GM13977 (cell line): Measurements from ENCODE around the gene VIPR2.

Experiments used
- DNase-seq: peaks from one replicate; pipeline ENCODE4 v3.0.0; 2012; ENCODE audit warnings: low spot score
- in situ Hi-C: fragments of 300-500 bp; cut with MboI; formaldehyde crosslinking; loops from one replicate; pipeline ENCODE4 v1.12.0; 2022; ENCODE audit warnings: low sequenced_read_pairs, low pct_unique_long_range_greater_than_20kb, mixed read lengths, inconsistent platforms; ENCODE audit not compliant: unreplicated experiment
- TF ChIP-seq, protein P1 (sequence below): IDR thresholded peaks from 2 replicates; pipeline ENCODE4 v1.5.1; 2012; ENCODE audit warnings: mild to moderate bottlenecking, control low read depth; ENCODE audit not compliant: insufficient read depth; ENCODE audit errors: extremely low read depth, missing control alignments

The VIPR2 gene

GRCh38 chr7:159094919-159095915, 49.5 kb downstream of the VIPR2 start:
- DNase-seq = no peak
- in situ Hi-C loops = no loop called here
- TF ChIP-seq, protein P1, sequence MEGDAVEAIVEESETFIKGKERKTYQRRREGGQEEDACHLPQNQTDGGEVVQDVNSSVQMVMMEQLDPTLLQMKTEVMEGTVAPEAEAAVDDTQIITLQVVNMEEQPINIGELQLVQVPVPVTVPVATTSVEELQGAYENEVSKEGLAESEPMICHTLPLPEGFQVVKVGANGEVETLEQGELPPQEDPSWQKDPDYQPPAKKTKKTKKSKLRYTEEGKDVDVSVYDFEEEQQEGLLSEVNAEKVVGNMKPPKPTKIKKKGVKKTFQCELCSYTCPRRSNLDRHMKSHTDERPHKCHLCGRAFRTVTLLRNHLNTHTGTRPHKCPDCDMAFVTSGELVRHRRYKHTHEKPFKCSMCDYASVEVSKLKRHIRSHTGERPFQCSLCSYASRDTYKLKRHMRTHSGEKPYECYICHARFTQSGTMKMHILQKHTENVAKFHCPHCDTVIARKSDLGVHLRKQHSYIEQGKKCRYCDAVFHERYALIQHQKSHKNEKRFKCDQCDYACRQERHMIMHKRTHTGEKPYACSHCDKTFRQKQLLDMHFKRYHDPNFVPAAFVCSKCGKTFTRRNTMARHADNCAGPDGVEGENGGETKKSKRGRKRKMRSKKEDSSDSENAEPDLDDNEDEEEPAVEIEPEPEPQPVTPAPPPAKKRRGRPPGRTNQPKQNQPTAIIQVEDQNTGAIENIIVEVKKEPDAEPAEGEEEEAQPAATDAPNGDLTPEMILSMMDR = no peak

DNA sequence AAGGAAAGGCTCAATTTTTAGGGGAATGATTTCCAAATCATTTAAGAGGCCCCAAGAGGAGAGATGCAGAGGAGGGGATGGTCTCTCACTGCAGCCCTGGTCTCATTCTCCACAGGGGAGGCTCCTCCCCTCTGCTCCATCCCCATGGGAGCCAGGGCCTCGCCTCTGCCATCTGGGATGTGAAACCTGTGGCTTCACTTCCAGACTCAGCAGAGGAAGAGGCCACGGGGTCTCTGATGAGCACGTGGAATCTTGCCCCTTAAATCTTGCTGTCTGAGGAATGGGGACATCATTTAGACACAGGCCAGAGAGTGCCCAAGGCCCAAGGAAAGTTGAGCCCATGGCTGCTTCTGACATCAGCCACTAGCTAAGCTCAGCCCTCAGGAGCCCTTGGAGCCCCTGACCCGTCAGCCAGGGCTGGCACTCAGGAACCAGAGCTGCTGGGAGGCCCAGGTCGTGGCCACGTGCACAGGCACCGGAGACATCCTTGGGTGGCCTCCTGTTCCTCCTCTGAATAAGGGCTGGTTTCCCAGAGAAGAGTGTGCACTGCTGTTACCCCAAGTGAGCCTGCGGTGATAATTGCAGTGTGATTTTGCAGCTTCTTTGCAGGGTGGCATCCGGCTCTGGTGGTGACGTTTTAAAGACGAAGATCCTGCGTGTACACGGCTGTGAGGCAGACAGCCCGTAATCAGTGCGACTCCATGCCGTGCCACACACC, 50.5 kb downstream of the VIPR2 start:
- in situ Hi-C loops = no loop called here
- TF ChIP-seq, protein P1 = no peak
- DNase-seq = no peak

GRCh38 chr7:159093351-159093971, 51.2 kb downstream of the VIPR2 start:
- DNase-seq = no peak
- in situ Hi-C loops = no loop called here
- TF ChIP-seq, protein P1 = no peak

DNA sequence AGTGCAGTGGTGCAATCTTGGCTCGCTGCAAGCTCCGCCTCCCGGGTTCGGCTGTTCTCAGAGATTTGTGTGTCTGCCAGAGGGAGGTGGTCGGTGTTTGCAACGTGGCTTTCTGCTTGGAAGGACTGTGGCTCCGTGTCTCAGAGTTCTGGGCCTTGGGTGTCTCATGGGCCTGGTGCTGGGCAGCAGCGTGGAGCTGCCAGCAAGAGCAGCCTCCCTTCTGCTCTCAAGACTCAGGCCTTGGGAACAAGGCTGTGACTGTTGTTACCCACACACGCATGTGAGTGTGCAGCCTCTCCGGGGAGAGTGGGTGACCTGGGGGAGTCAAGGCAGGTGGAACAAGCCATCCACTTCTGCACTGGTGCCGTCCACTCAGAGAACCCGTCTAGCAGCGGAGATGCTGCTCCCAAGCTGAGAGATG, 52.0 kb downstream of the VIPR2 start:
- in situ Hi-C loops = no loop called here
- DNase-seq = no peak
- TF ChIP-seq, protein P1 = no peak

DNA sequence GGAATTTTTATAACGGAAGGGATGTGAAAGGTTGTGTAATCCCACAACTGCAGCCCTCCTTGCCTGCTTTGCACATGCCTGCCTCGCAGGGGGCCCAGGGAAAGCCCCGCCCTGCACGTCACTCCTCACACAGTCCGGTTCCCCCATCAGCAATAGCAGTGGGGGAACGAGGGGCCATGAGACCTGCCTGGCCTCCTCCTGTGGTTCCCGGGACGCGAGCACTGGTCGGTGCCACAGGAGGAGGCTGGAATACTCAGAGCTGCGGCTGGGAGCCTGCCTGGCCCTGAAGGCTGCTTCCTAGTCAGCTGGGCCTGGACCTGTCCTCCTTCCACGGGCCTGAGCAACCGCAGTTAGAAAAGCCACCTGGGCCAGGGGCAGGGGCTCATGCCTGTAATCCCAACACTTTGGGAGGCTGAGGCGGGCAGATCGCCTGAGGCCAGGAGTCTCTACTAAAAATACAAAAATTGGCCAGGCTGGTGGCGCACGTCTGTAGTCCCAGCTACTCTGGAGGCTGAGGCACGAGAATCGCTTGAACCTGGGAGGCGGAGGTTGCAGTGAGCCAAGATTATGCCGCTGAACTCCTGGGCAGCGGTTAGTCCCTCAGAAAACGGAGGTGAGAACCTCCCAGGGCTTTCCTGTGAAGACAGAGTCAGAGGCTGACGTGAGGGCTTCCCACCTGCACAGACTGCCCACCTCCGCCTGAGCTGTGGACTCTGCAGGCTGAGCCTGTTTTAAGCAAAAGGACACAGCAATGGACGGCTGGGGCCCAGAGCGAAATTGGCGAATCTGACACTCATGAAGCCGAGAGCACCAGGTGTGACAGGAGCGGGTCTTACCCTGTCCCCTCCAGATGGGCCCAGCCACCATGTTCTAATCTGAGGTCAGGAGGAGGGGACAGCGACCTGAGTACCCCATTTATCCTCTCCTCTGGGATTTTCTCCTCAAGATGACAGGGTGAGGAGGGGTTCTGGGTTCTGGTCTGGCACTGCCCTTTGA, 52.9 kb downstream of the VIPR2 start:
- in situ Hi-C loops = no loop called here
- DNase-seq = no peak
- TF ChIP-seq, protein P1 = no peak

DNA sequence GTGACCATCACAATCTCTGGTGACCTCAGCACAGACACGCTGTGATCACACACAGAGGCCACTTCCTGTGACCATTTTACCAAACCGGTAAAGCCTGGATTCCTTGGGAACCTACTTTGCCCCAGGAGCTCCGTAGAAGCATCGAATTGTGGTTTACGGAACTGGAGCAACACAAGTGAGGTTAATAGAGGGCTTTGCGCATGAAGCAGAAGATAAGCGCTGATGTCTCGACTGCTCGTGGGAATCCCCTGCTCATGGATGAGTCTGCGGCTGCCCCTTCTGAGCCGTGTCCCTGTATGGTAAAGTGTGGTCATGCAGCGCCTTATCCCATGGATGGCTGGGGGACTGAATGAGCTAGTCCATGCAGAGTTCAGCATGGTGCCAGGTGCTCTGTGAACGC, 53.6 kb downstream of the VIPR2 start:
- in situ Hi-C loops = no loop called here
- TF ChIP-seq, protein P1 = no peak
- DNase-seq = no peak
